ENCODE data around the gene THBS3.

The THBS3 gene

GRCh38 chr1:155206891-155207805 lies 549 bp downstream of the THBS3 start:
- peak; percentile 87 for FAIRE-seq
- TF ChIP-seq POU2F2 (IDR thresholded peaks at IDR 0.05; ENCODE audit: low read depth, low read length), result no peak; the same call in 1 of the 2 replicates
- TF ChIP-seq POLR2AphosphoS5 (IDR thresholded peaks at IDR 0.05; ENCODE audit: low read depth, low read length), result no peak
- TF ChIP-seq PAX5 (IDR thresholded peaks at IDR 0.05; ENCODE audit: insufficient read depth, low read length, severe bottlenecking), result no peak
- no peak for TF ChIP-seq POLR2A (IDR thresholded peaks at IDR 0.05; ENCODE audit: low read depth, low read length)
- TF ChIP-seq TAF1 (IDR thresholded peaks at IDR 0.05; ENCODE audit: low read depth, low read length), result no peak
- no peak for TF ChIP-seq SPI1 (IDR thresholded peaks at IDR 0.05; ENCODE audit: low read depth, low read length)
- peak; percentile 86 for DNase-seq (ENCODE audit: insufficient read length, low spot score)

GRCh38 chr1:155205969-155206593 lies 1.6 kb downstream of the THBS3 start:
- no peak for DNase-seq (ENCODE audit: insufficient read length, low spot score)
- TF ChIP-seq POLR2A (IDR thresholded peaks at IDR 0.05; ENCODE audit: low read depth, low read length) (no peak), TAF1 (IDR thresholded peaks at IDR 0.05; ENCODE audit: low read depth, low read length) (no peak), POU2F2 (IDR thresholded peaks at IDR 0.05; ENCODE audit: low read depth, low read length) (no peak), POLR2AphosphoS5 (IDR thresholded peaks at IDR 0.05; ENCODE audit: low read depth, low read length) (no peak), SPI1 (IDR thresholded peaks at IDR 0.05; ENCODE audit: low read depth, low read length) (no peak), PAX5 (IDR thresholded peaks at IDR 0.05; ENCODE audit: insufficient read depth, low read length, severe bottlenecking) (no peak)
- no peak for FAIRE-seq

GRCh38 chr1:155205035-155205434 lies 2.7 kb downstream of the THBS3 start:
- FAIRE-seq (no peak), DNase-seq (ENCODE audit: insufficient read length, low spot score) (no peak)
- TF ChIP-seq SPI1 (IDR thresholded peaks at IDR 0.05; ENCODE audit: low read depth, low read length), result no peak
- no peak for TF ChIP-seq POLR2A (IDR thresholded peaks at IDR 0.05; ENCODE audit: low read depth, low read length)
- TF ChIP-seq POLR2AphosphoS5 (IDR thresholded peaks at IDR 0.05; ENCODE audit: low read depth, low read length), result no peak

GRCh38 chr1:155202731-155203515 lies 4.8 kb downstream of the THBS3 start:
- TF ChIP-seq POU2F2 (IDR thresholded peaks at IDR 0.05; ENCODE audit: low read depth, low read length), result no peak
- TF ChIP-seq POLR2A (IDR thresholded peaks at IDR 0.05; ENCODE audit: low read depth, low read length), result no peak
- TF ChIP-seq SPI1 (IDR thresholded peaks at IDR 0.05; ENCODE audit: low read depth, low read length), result no peak
- no peak for TF ChIP-seq TAF1 (IDR thresholded peaks at IDR 0.05; ENCODE audit: low read depth, low read length)
- no peak for TF ChIP-seq PAX5 (IDR thresholded peaks at IDR 0.05; ENCODE audit: insufficient read depth, low read length, severe bottlenecking)
- TF ChIP-seq POLR2AphosphoS5 (IDR thresholded peaks at IDR 0.05; ENCODE audit: low read depth, low read length), result no peak
- DNase-seq (ENCODE audit: insufficient read length, low spot score) (no peak), FAIRE-seq (no peak)

DNA sequence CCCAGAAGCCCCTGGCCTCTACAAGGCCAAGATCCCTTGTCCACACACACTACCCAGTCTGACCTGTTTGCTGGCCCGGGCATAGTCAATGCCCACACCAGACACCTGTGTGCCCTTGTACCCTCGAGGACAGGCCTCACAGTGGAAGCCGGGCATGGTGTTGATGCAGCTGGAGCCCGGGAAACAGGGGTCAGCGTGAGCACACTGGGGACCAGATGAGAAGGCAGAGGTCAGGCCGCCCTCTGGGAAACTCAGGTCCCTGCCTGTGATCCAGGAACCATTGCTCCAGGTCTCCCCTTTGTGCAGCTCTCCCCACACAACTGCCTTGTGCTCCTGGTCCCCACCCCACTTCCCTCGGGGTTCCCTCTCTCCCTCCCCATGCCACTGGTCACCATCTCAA lies 5.5 kb downstream of the THBS3 start:
- TF ChIP-seq POLR2A (IDR thresholded peaks at IDR 0.05; ENCODE audit: low read depth, low read length) (no peak), POLR2AphosphoS5 (IDR thresholded peaks at IDR 0.05; ENCODE audit: low read depth, low read length) (no peak), POU2F2 (IDR thresholded peaks at IDR 0.05; ENCODE audit: low read depth, low read length) (no peak), SPI1 (IDR thresholded peaks at IDR 0.05; ENCODE audit: low read depth, low read length) (no peak), PAX5 (IDR thresholded peaks at IDR 0.05; ENCODE audit: insufficient read depth, low read length, severe bottlenecking) (no peak), TAF1 (IDR thresholded peaks at IDR 0.05; ENCODE audit: low read depth, low read length) (no peak)
- FAIRE-seq (no peak), DNase-seq (ENCODE audit: insufficient read length, low spot score) (no peak)

DNA sequence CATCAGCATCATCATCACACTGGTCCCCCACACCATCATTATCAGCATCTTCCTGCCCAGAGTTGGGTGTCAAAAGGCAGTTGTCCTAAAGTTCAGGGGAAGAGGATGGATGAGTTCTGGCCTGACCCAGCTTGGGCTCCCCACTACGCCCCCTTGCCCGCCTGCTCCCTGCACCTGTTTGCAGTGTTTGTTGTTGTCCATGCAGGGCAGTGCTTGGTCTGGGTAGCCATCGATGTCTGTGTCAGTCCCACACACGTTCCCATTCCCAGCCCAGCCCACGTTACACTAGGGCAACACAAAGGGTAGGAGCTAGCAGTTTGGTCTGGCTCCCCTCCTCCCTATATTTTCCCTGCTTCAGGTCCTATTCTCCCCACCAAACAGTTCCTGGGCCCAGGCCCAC lies 6.8 kb downstream of the THBS3 start:
- FAIRE-seq, result no peak
- TF ChIP-seq POU2F2 (IDR thresholded peaks at IDR 0.05; ENCODE audit: low read depth, low read length) (no peak), TAF1 (IDR thresholded peaks at IDR 0.05; ENCODE audit: low read depth, low read length) (no peak)
- no peak for DNase-seq (ENCODE audit: insufficient read length, low spot score)

GRCh38 chr1:155199792-155200191 lies 7.9 kb downstream of the THBS3 start:
- FAIRE-seq (no peak), DNase-seq (ENCODE audit: insufficient read length, low spot score) (no peak)
- TF ChIP-seq POLR2AphosphoS5 (IDR thresholded peaks at IDR 0.05; ENCODE audit: low read depth, low read length) (no peak), POU2F2 (IDR thresholded peaks at IDR 0.05; ENCODE audit: low read depth, low read length) (no peak), TAF1 (IDR thresholded peaks at IDR 0.05; ENCODE audit: low read depth, low read length) (no peak), PAX5 (IDR thresholded peaks at IDR 0.05; ENCODE audit: insufficient read depth, low read length, severe bottlenecking) (no peak), SPI1 (IDR thresholded peaks at IDR 0.05; ENCODE audit: low read depth, low read length) (no peak), POLR2A (IDR thresholded peaks at IDR 0.05; ENCODE audit: low read depth, low read length) (no peak)

DNA sequence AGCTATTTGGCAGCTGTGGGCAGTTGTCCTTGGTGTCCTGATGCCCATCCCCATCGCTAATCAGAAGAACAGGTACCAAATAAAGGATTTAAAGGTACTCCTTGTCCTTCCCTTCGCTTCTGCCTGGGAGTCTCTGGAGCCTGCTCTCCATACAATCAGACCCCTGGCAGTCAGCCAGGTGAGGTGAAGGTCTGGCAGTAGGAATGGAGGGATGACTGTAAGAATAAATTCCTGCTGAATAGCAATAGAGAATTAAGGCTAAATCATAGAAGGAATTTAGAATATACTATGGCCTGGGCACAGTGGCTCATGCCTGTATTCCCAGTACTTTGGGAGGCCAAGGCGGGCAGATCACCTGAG lies 9.2 kb downstream of the THBS3 start:
- DNase-seq (ENCODE audit: insufficient read length, low spot score), result no peak
- no peak for FAIRE-seq
- TF ChIP-seq SPI1 (IDR thresholded peaks at IDR 0.05; ENCODE audit: low read depth, low read length), result no peak
- TF ChIP-seq POLR2AphosphoS5 (IDR thresholded peaks at IDR 0.05; ENCODE audit: low read depth, low read length), result no peak
- TF ChIP-seq PAX5 (IDR thresholded peaks at IDR 0.05; ENCODE audit: insufficient read depth, low read length, severe bottlenecking), result no peak
- TF ChIP-seq TAF1 (IDR thresholded peaks at IDR 0.05; ENCODE audit: low read depth, low read length), result no peak
- no peak for TF ChIP-seq POU2F2 (IDR thresholded peaks at IDR 0.05; ENCODE audit: low read depth, low read length)
- no peak for TF ChIP-seq POLR2A (IDR thresholded peaks at IDR 0.05; ENCODE audit: low read depth, low read length)

GRCh38 chr1:155197901-155198546 lies 9.7 kb downstream of the THBS3 start:
- FAIRE-seq (no peak), DNase-seq (ENCODE audit: insufficient read length, low spot score) (no peak)
- no peak for TF ChIP-seq POLR2AphosphoS5 (IDR thresholded peaks at IDR 0.05; ENCODE audit: low read depth, low read length)
- no peak for TF ChIP-seq POU2F2 (IDR thresholded peaks at IDR 0.05; ENCODE audit: low read depth, low read length)
- no peak for TF ChIP-seq SPI1 (IDR thresholded peaks at IDR 0.05; ENCODE audit: low read depth, low read length)
- no peak for TF ChIP-seq POLR2A (IDR thresholded peaks at IDR 0.05; ENCODE audit: low read depth, low read length)
- TF ChIP-seq TAF1 (IDR thresholded peaks at IDR 0.05; ENCODE audit: low read depth, low read length), result no peak
- TF ChIP-seq PAX5 (IDR thresholded peaks at IDR 0.05; ENCODE audit: insufficient read depth, low read length, severe bottlenecking), result no peak

Data from GM12891 (cell line).